GM23248 (cell line): Measurements from ENCODE around the gene SLC12A7. TPM values are rescaled to one million over a fixed set of nuclear protein-coding genes. Genes with fewer than 3 reads are reported as not detected.

ENCODE experiments used
- DNase-seq: peaks from one replicate; pipeline ENCODE4 v3.0.0-alpha.2; 2015
- H2AFZ ChIP-seq: fragments of 200-600 bp; sonication (generic); 2 replicates; pipeline ENCODE4 v1.6.1; 2016; ENCODE audit warnings: antibody characterized with exemption
- H3F3A ChIP-seq: fragments of 200-600 bp; sonication (generic); 2 replicates; pipeline ENCODE4 v1.6.1; 2016; ENCODE audit warnings: mild to moderate bottlenecking, antibody characterized with exemption, mixed run types; ENCODE audit not compliant: insufficient read depth
- H3K27ac ChIP-seq: fragments of 200-600 bp; sonication (generic); 2 replicates; pipeline ENCODE4 v1.5.1; 2016; ENCODE audit warnings: mild to moderate bottlenecking
- H3K27me3 ChIP-seq: fragments of 200-600 bp; sonication (generic); replicated peaks from 2 replicates; pipeline ENCODE4 v1.6.1; 2016; ENCODE audit warnings: mild to moderate bottlenecking; ENCODE audit not compliant: insufficient read depth
- H3K36me3 ChIP-seq: fragments of 200-600 bp; sonication (generic); 2 replicates; pipeline ENCODE4 v1.6.1; 2016; ENCODE audit warnings: low read depth, mild to moderate bottlenecking
- H3K4me1 ChIP-seq: fragments of 200-600 bp; sonication (generic); 2 replicates; pipeline ENCODE4 v1.6.1; 2016; ENCODE audit warnings: mild to moderate bottlenecking; ENCODE audit not compliant: insufficient read depth
- H3K4me2 ChIP-seq: fragments of 200-600 bp; sonication (generic); one replicate; pipeline ENCODE4 v1.6.1; 2016; ENCODE audit warnings: mild to moderate bottlenecking; ENCODE audit not compliant: unreplicated experiment
- H3K4me3 ChIP-seq: fragments of 200-600 bp; sonication (generic); 2 replicates; pipeline ENCODE4 v1.5.1; 2016; ENCODE audit warnings: mild to moderate bottlenecking
- H3K79me2 ChIP-seq: fragments of 200-600 bp; sonication (generic); 2 replicates; pipeline ENCODE4 v1.6.1; 2016; ENCODE audit warnings: mild to moderate bottlenecking; ENCODE audit not compliant: insufficient read depth
- H3K9ac ChIP-seq: fragments of 200-600 bp; sonication (generic); 2 replicates; pipeline ENCODE4 v1.6.1; 2016; ENCODE audit warnings: mild to moderate bottlenecking
- H3K9me2 ChIP-seq: fragments of 200-600 bp; sonication (generic); 2 replicates; pipeline ENCODE4 v1.6.1; 2016; ENCODE audit warnings: mixed run types, mild to moderate bottlenecking, moderate library complexity; ENCODE audit not compliant: insufficient read depth
- H3K9me3 ChIP-seq: fragments of 200-600 bp; sonication (generic); one replicate; pipeline ENCODE4 v1.6.1; 2017; ENCODE audit warnings: low read depth
- H4K20me1 ChIP-seq: fragments of 200-600 bp; sonication (generic); 2 replicates; pipeline ENCODE4 v1.6.0; 2016; ENCODE audit not compliant: insufficient read depth
- EZH2 ChIP-seq: fragments of 200-600 bp; sonication (generic); IDR thresholded peaks from 2 replicates; pipeline ENCODE4 v1.6.1; 2018; ENCODE audit warnings: antibody characterized with exemption, mild to moderate bottlenecking; ENCODE audit not compliant: insufficient read depth, poor library complexity, severe bottlenecking
- EZH2phosphoT487 ChIP-seq: fragments of 200-600 bp; sonication (generic); IDR thresholded peaks from 2 replicates; pipeline ENCODE4 v1.6.1; 2018; ENCODE audit warnings: antibody characterized with exemption, moderate library complexity, mild to moderate bottlenecking, low read depth; ENCODE audit not compliant: insufficient read depth
- WGBS, 2 experiments: methylation state at CpG; one replicate each; pipeline ENCODE4 v1.1.6; 2015 to 2017; ENCODE audit warnings: low lambda C conversion rate in 2 of 2, low coverage in 1 of 2; ENCODE audit errors: missing lambda C conversion rate in 2 of 2; 5-methylcytosine and 5-hydroxymethylcytosine counted together
- in situ Hi-C: fragments of 300-500 bp; cut with MboI; formaldehyde crosslinking; loops from 2 replicates; pipeline ENCODE4 v1.15.0; 2020
- polyA plus RNA-seq: library from polyadenylated mRNA; unstranded; fragments of >200 nt; fragmentation: Nextera tagmentation; extraction: Ambion mirVana; gene quantifications from 2 replicates; pipeline ENCODE4 v1.2.1, GENCODE V29; 2016
- total RNA-seq: library from RNA; depleted of rRNA; stranded (reverse); fragments of >200 nt; shearing (Covaris generic); gene quantifications from 2 replicates; pipeline ENCODE4 v1.2.3, GENCODE V29; 2014

The SLC12A7 gene
- total and polyA plus RNA-seq, 2 experiments from 2014 or later, result 0.75 to 1.9 TPM

GRCh38 chr5:1077026-1077425 lies 34.8 kb downstream of the SLC12A7 start:
- no peak for DNase-seq
- Histone ChIP-seq H3K36me3 (no peaks in the 10 kb centered on the region), H3K4me2 (no peak overlapping the region), H3K4me1 (no peaks in the 10 kb centered on the region), H3K79me2 (no peaks in the 10 kb centered on the region), H3K9me2 (no peaks in the 10 kb centered on the region), H2AFZ (no peak overlapping the region), H3K27me3 (no peaks in the 10 kb centered on the region), H3K9me3 (no peaks in the 10 kb centered on the region), H3F3A (no peaks in the 10 kb centered on the region), H3K27ac (no peak overlapping the region), H4K20me1 (no peaks in the 10 kb centered on the region), H3K4me3 (no peak overlapping the region), H3K9ac (no peak overlapping the region)
- in situ Hi-C loops, result no loop called here
- WGBS, 2 experiments, result 84 to 90% methylated on average over 13 to 17 of the region's 19 CpGs
- no peak for TF ChIP-seq EZH2phosphoT487
- TF ChIP-seq EZH2, result no peak

- Histone ChIP-seq H3K79me2 (no peaks in the 10 kb centered on the region), H3K4me2 (no peak overlapping the region), H3K27ac (no peak overlapping the region), H3K9me2 (no peaks in the 10 kb centered on the region), H4K20me1 (no peaks in the 10 kb centered on the region), H2AFZ (no peak overlapping the region), H3K36me3 (no peaks in the 10 kb centered on the region), H3K9me3 (no peaks in the 10 kb centered on the region), H3K4me3 (no peak overlapping the region), H3F3A (no peaks in the 10 kb centered on the region), H3K4me1 (no peaks in the 10 kb centered on the region), H3K9ac (no peak overlapping the region), H3K27me3 (no peaks in the 10 kb centered on the region)
- in situ Hi-C loops, result no loop called here
- WGBS, 2 experiments, result 86 to 88% methylated on average over 17 of the region's 17 CpGs
- no peak for DNase-seq
- TF ChIP-seq EZH2 (no peak), EZH2phosphoT487 (no peak)
Observed at GRCh38 chr5:1076406-1076805, 35.5 kb downstream of the SLC12A7 start.

DNA sequence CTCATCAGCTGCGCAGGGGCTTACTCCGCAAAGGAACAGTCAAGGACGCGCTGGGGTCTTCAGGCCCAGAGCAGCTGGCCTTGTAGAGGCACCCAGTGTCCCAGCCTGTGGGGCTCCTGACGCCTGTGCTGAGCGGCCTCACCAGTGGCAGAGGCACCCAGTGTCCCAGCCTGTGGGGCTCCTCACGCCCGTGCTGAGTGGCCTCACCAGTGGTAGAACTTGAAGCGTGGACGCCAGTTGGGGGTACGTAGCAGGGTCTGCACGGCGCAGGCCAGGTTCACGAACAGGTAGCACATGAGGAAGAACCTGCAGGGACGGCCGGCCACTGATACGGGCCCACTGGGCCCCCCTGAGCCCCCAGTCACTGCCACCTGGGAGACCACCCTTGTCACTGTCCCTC lies 35.9 kb downstream of the SLC12A7 start:
- Histone ChIP-seq H3K9me3 (no peaks in the 10 kb centered on the region), H2AFZ (no peak overlapping the region), H3F3A (no peaks in the 10 kb centered on the region), H3K27ac (no peak overlapping the region), H3K9ac (no peak overlapping the region), H3K36me3 (no peaks in the 10 kb centered on the region), H3K4me2 (no peak overlapping the region), H3K79me2 (no peaks in the 10 kb centered on the region), H4K20me1 (no peaks in the 10 kb centered on the region), H3K4me3 (no peak overlapping the region), H3K27me3 (no peaks in the 10 kb centered on the region), H3K4me1 (no peaks in the 10 kb centered on the region), H3K9me2 (no peaks in the 10 kb centered on the region)
- 78 to 84% methylated on average over 15 to 17 of the region's 17 CpGs for WGBS, 2 experiments
- in situ Hi-C loops, result no loop called here
- no peak for DNase-seq
- no peak for TF ChIP-seq EZH2
- TF ChIP-seq EZH2phosphoT487, result no peak

GRCh38 chr5:1075555-1075881 lies 36.3 kb downstream of the SLC12A7 start:
- Histone ChIP-seq H3K9ac (no peak overlapping the region), H3K79me2 (no peaks in the 10 kb centered on the region), H2AFZ (no peak overlapping the region), H3F3A (no peaks in the 10 kb centered on the region), H4K20me1 (no peaks in the 10 kb centered on the region), H3K4me1 (no peaks in the 10 kb centered on the region), H3K27me3 (no peaks in the 10 kb centered on the region), H3K4me2 (no peak overlapping the region), H3K9me3 (no peaks in the 10 kb centered on the region), H3K27ac (no peak overlapping the region), H3K9me2 (no peaks in the 10 kb centered on the region), H3K36me3 (no peaks in the 10 kb centered on the region), H3K4me3 (no peak overlapping the region)
- 84% methylated on average over 10 of the region's 10 CpGs for WGBS, 2 experiments
- in situ Hi-C loops, result no loop called here
- TF ChIP-seq EZH2, result no peak
- TF ChIP-seq EZH2phosphoT487, result no peak
- DNase-seq, result no peak
